GM23338 (cell line): ENCODE results near the gene LIX1L. TPM values are rescaled to one million over a fixed set of nuclear protein-coding genes. Genes with fewer than 3 reads are reported as not detected.

ENCODE experiments used
- ATAC-seq: fragments of 200-7000 bp; cut with Tn5 transposase; 3 replicates; pipeline ENCODE4 v1.9.1; 2020
- DNase-seq: peaks from one replicate; pipeline ENCODE4 v3.0.0-alpha.2; 2015; ENCODE audit warnings: low spot score
- H2AFZ ChIP-seq: fragments of 200-600 bp; sonication (generic); 2 replicates; pipeline ENCODE4 v1.8.0; 2016; ENCODE audit warnings: antibody characterized with exemption, mild to moderate bottlenecking, moderate library complexity
- H3F3A ChIP-seq: fragments of 200-600 bp; sonication (generic); replicated peaks from 2 replicates; pipeline ENCODE4 v1.8.0; 2017; ENCODE audit warnings: antibody characterized with exemption, mixed run types, low read depth
- H3K27ac ChIP-seq: fragments of 200-600 bp; sonication (generic); 2 replicates; pipeline ENCODE4 v1.6.1; 2016; ENCODE audit warnings: low read depth
- H3K27me3 ChIP-seq: fragments of 200-600 bp; sonication (generic); 2 replicates; pipeline ENCODE4 v1.8.0; 2016; ENCODE audit warnings: mild to moderate bottlenecking, mixed run types, moderate library complexity; ENCODE audit not compliant: insufficient read depth
- H3K36me3 ChIP-seq: fragments of 200-600 bp; sonication (generic); 2 replicates; pipeline ENCODE4 v1.8.0; 2016; ENCODE audit warnings: mild to moderate bottlenecking; ENCODE audit not compliant: insufficient read depth
- H3K4me1 ChIP-seq: fragments of 200-600 bp; sonication (generic); 2 replicates; pipeline ENCODE4 v1.8.0; 2016; ENCODE audit warnings: mild to moderate bottlenecking, moderate library complexity; ENCODE audit not compliant: insufficient read depth
- H3K4me2 ChIP-seq: fragments of 200-600 bp; sonication (generic); 2 replicates; pipeline ENCODE4 v1.7.1; 2017; ENCODE audit warnings: mixed run types
- H3K4me3 ChIP-seq: fragments of 200-600 bp; sonication (generic); 2 replicates; pipeline ENCODE4 v1.6.1; 2016; ENCODE audit warnings: mixed run types
- H3K79me2 ChIP-seq: fragments of 200-600 bp; sonication (generic); replicated peaks from 2 replicates; pipeline ENCODE4 v1.8.0; 2017; ENCODE audit warnings: mild to moderate bottlenecking; ENCODE audit not compliant: insufficient read depth
- H3K9me2 ChIP-seq: fragments of 200-600 bp; sonication (generic); 2 replicates; pipeline ENCODE4 v1.8.0; 2017; ENCODE audit not compliant: insufficient read depth
- H4K20me1 ChIP-seq: fragments of 200-600 bp; sonication (generic); replicated peaks from 2 replicates; pipeline ENCODE4 v1.8.0; 2017; ENCODE audit warnings: mild to moderate bottlenecking; ENCODE audit not compliant: insufficient read depth
- H3K27ac Mint-ChIP-seq: 2 replicates; pipeline ENCODE4 v1.8.0; 2020; ENCODE audit warnings: inconsistent platforms, mild to moderate bottlenecking, moderate library complexity, mixed read lengths
- H3K27me3 Mint-ChIP-seq: 3 replicates; pipeline ENCODE4 v1.8.0; 2022; ENCODE audit warnings: low read depth, mild to moderate bottlenecking, moderate library complexity, mixed read lengths, inconsistent platforms; ENCODE audit not compliant: insufficient read depth, poor library complexity
- H3K36me3 Mint-ChIP-seq: 3 replicates; pipeline ENCODE4 v1.8.0; 2021; ENCODE audit warnings: low read depth, mild to moderate bottlenecking, inconsistent platforms, moderate library complexity, mixed read lengths
- H3K4me1 Mint-ChIP-seq: 3 replicates; pipeline ENCODE4 v1.8.0; 2020; ENCODE audit warnings: mild to moderate bottlenecking, inconsistent platforms, mixed read lengths
- H3K4me3 Mint-ChIP-seq: 3 replicates; pipeline ENCODE4 v1.8.0; 2021; ENCODE audit warnings: moderate library complexity, mild to moderate bottlenecking, inconsistent platforms, mixed read lengths
- H3K9me3 Mint-ChIP-seq: 3 replicates; pipeline ENCODE4 v1.8.0; 2020; ENCODE audit warnings: moderate library complexity, mild to moderate bottlenecking, inconsistent platforms, mixed read lengths
- CREB1 ChIP-seq: fragments of 250-450 bp; sonication (Bioruptor Pico); IDR thresholded peaks from 2 replicates; pipeline ENCODE4 v1.5.0; 2020; ENCODE audit warnings: low read depth, mild to moderate bottlenecking, moderate library complexity
- ETS1 ChIP-seq: IDR thresholded peaks from 2 replicates; pipeline ENCODE4 v1.6.1; 2016; ENCODE audit warnings: antibody characterized with exemption
- EZH2 ChIP-seq: fragments of 200-600 bp; sonication (generic); IDR thresholded peaks from one replicate; pipeline ENCODE4 v1.8.0; 2017; ENCODE audit warnings: antibody characterized with exemption, mild to moderate bottlenecking, low read depth; ENCODE audit not compliant: unreplicated experiment
- EZH2phosphoT487 ChIP-seq: fragments of 200-600 bp; sonication (generic); IDR thresholded peaks from one replicate; pipeline ENCODE4 v1.8.1; 2018; ENCODE audit warnings: antibody characterized with exemption; ENCODE audit not compliant: unreplicated experiment
- JUNB ChIP-seq: IDR thresholded peaks from one replicate; pipeline ENCODE4 v1.6.1; 2016; ENCODE audit warnings: antibody characterized with exemption; ENCODE audit not compliant: unreplicated experiment
- NANOG ChIP-seq: IDR thresholded peaks from 2 replicates; pipeline ENCODE4 v1.6.1; 2016; ENCODE audit warnings: antibody characterized with exemption, borderline replicate concordance
- POLR2AphosphoS5 ChIP-seq: IDR thresholded peaks from 2 replicates; pipeline ENCODE4 v1.6.1; 2016; ENCODE audit warnings: antibody characterized with exemption, low read depth
- STAT1 ChIP-seq: IDR thresholded peaks from one replicate; pipeline ENCODE4 v1.6.1; 2016; ENCODE audit warnings: antibody characterized with exemption; ENCODE audit not compliant: unreplicated experiment
- ZNF331 ChIP-seq: fragments of 250-450 bp; sonication (Bioruptor Pico); IDR thresholded peaks from 2 replicates; pipeline ENCODE4 v1.5.0; 2020; ENCODE audit warnings: low read depth, mild to moderate bottlenecking, moderate library complexity
- ZNF462 ChIP-seq: fragments of 250-450 bp; sonication (Bioruptor Pico); IDR thresholded peaks from 2 replicates; pipeline ENCODE4 v1.5.0; 2020; ENCODE audit warnings: mild to moderate bottlenecking, moderate library complexity
- polyA plus RNA-seq: library from polyadenylated mRNA; unstranded; fragments of >200 nt; fragmentation: Nextera tagmentation; extraction: Ambion mirVana; gene quantifications from 2 replicates; pipeline ENCODE4 v1.2.1, GENCODE V29; 2016
- total RNA-seq: library from RNA; depleted of rRNA; stranded (reverse); fragments of >200 nt; shearing (Covaris generic); gene quantifications from 2 replicates; pipeline ENCODE4 v1.2.3, GENCODE V29; 2014
- TF ChIP-seq, protein P1 (sequence below), 2 experiments: fragments of 200-600 bp in 1 of 2; sonication (generic) in 1 of 2; conservative IDR thresholded peaks; 2 replicates each; pipeline versions ENCODE4 v1.5.1 to v1.6.1; 2016 to 2017; ENCODE audit warnings: antibody characterized with exemption in 2 of 2, low read depth in 2 of 2, mild to moderate bottlenecking in 2 of 2, moderate library complexity in 1 of 2
- TF ChIP-seq, protein P2 (sequence below): IDR thresholded peaks from one replicate; pipeline ENCODE4 v1.6.1; 2018; ENCODE audit warnings: antibody characterized with exemption; ENCODE audit not compliant: unreplicated experiment

The LIX1L gene
- total and polyA plus RNA-seq, 2 experiments from 2014 or later: 0.76 to 2.6 TPM

- H3K9me2 ChIP-seq: no peaks in the 10 kb centered on the region
- peaks cover 16% of the 10 kb centered on the region for H3K27me3 Mint-ChIP-seq
- H3K36me3 Mint-ChIP-seq: peaks cover 18% of the 10 kb centered on the region
- H3K4me1 ChIP-seq: peaks cover 6% of the 10 kb centered on the region; the same call in 1 of the 2 replicates
- H3K9me3 Mint-ChIP-seq: no peaks in the 10 kb centered on the region
- H3K79me2 ChIP-seq: peaks cover 12% of the 10 kb centered on the region
- DNase-seq (no peak), ATAC-seq (no peak)
- H3K4me3 ChIP-seq: no peak overlapping the region
- H3K4me2 ChIP-seq: no peak overlapping the region
- no peak overlapping the region for H3K4me3 Mint-ChIP-seq
- H3K4me1 Mint-ChIP-seq: peaks cover 18% of the 10 kb centered on the region
- H4K20me1 ChIP-seq: no peaks in the 10 kb centered on the region; the same call in 1 of the 2 replicates
- no peak overlapping the region for H2AFZ ChIP-seq
- no peak overlapping the region for H3K27ac ChIP-seq
- H3K27ac Mint-ChIP-seq: no peak overlapping the region
- peaks cover 5% of the 10 kb centered on the region; the same call in 1 of the 2 replicates for H3F3A ChIP-seq
- H3K36me3 ChIP-seq: peaks cover 19% of the 10 kb centered on the region
- TF ChIP-seq JUNB (no peak), ZNF331 (CRISPR knock-in tag) (no peak), EZH2 (no peak), ZNF462 (CRISPR knock-in tag) (no peak), EZH2phosphoT487 (no peak), CREB1 (CRISPR knock-in tag) (no peak), POLR2AphosphoS5 (no peak), ETS1 (no peak), STAT1 (no peak), NANOG (no peak)
- TF ChIP-seq, protein P1, sequence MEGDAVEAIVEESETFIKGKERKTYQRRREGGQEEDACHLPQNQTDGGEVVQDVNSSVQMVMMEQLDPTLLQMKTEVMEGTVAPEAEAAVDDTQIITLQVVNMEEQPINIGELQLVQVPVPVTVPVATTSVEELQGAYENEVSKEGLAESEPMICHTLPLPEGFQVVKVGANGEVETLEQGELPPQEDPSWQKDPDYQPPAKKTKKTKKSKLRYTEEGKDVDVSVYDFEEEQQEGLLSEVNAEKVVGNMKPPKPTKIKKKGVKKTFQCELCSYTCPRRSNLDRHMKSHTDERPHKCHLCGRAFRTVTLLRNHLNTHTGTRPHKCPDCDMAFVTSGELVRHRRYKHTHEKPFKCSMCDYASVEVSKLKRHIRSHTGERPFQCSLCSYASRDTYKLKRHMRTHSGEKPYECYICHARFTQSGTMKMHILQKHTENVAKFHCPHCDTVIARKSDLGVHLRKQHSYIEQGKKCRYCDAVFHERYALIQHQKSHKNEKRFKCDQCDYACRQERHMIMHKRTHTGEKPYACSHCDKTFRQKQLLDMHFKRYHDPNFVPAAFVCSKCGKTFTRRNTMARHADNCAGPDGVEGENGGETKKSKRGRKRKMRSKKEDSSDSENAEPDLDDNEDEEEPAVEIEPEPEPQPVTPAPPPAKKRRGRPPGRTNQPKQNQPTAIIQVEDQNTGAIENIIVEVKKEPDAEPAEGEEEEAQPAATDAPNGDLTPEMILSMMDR (conservative IDR thresholded peaks at IDR 0.05; ENCODE audit: low read depth in 2 of 2): no peak
- TF ChIP-seq, protein P2, sequence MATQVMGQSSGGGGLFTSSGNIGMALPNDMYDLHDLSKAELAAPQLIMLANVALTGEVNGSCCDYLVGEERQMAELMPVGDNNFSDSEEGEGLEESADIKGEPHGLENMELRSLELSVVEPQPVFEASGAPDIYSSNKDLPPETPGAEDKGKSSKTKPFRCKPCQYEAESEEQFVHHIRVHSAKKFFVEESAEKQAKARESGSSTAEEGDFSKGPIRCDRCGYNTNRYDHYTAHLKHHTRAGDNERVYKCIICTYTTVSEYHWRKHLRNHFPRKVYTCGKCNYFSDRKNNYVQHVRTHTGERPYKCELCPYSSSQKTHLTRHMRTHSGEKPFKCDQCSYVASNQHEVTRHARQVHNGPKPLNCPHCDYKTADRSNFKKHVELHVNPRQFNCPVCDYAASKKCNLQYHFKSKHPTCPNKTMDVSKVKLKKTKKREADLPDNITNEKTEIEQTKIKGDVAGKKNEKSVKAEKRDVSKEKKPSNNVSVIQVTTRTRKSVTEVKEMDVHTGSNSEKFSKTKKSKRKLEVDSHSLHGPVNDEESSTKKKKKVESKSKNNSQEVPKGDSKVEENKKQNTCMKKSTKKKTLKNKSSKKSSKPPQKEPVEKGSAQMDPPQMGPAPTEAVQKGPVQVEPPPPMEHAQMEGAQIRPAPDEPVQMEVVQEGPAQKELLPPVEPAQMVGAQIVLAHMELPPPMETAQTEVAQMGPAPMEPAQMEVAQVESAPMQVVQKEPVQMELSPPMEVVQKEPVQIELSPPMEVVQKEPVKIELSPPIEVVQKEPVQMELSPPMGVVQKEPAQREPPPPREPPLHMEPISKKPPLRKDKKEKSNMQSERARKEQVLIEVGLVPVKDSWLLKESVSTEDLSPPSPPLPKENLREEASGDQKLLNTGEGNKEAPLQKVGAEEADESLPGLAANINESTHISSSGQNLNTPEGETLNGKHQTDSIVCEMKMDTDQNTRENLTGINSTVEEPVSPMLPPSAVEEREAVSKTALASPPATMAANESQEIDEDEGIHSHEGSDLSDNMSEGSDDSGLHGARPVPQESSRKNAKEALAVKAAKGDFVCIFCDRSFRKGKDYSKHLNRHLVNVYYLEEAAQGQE: no peak
- peaks cover 8% of the 10 kb centered on the region; the same call in 1 of the 2 replicates for H3K27me3 ChIP-seq
These were observed 35.6 kb downstream of the LIX1L start for GRCh38 chr1:145922266-145922665.
